HepG2 (cell line): ENCODE data around the gene TEKTIP1. TPM values are rescaled to one million over a fixed set of nuclear protein-coding genes. Genes with fewer than 3 reads are reported as not detected.

Experiments used
- ATRX ChIP-seq: sonication (generic); formaldehyde crosslinking; IDR thresholded peaks from 2 replicates; pipeline ENCODE4 v1.4.0; 2020; ENCODE audit warnings: missing genetic modification reagents, borderline replicate concordance
- FOXK2 ChIP-seq: fragments of 450-650 bp; IDR thresholded peaks from 2 replicates; pipeline ENCODE4 v1.6.1; 2016
- FOXO4 ChIP-seq: sonication (generic); formaldehyde crosslinking; conservative IDR thresholded peaks from 2 replicates; pipeline ENCODE4 v1.8.1; 2023; ENCODE audit warnings: missing genetic modification reagents
- GTF2F1 ChIP-seq: fragments of 150-350 bp; IDR thresholded peaks from 2 replicates; pipeline ENCODE4 v1.6.1; 2014; ENCODE audit warnings: low read length
- HES4 ChIP-seq: sonication (generic); formaldehyde crosslinking; IDR thresholded peaks from 2 replicates; pipeline ENCODE4 v1.9.0; 2021; ENCODE audit warnings: mild to moderate bottlenecking, missing genetic modification reagents, borderline replicate concordance
- HNF1A ChIP-seq, 2 experiments: sonication (generic) in 1 of 2; formaldehyde crosslinking in 1 of 2; IDR thresholded peaks; 2 replicates each; pipeline versions ENCODE4 v1.4.0 to v1.6.1; 2016 to 2020; ENCODE audit warnings: borderline replicate concordance in 1 of 2, low read depth in 1 of 2, mild to moderate bottlenecking in 1 of 2, missing genetic modification reagents in 1 of 2
- IKZF1 ChIP-seq: fragments of 450-650 bp; IDR thresholded peaks from 2 replicates; pipeline ENCODE4 v1.7.1; 2016
- MTA1 ChIP-seq: sonication (generic); formaldehyde crosslinking; IDR thresholded peaks from 2 replicates; pipeline ENCODE4 v1.4.0; 2020; ENCODE audit warnings: missing genetic modification reagents, mild to moderate bottlenecking, borderline replicate concordance
- PATZ1 ChIP-seq: sonication (generic); formaldehyde crosslinking; IDR thresholded peaks from 2 replicates; pipeline ENCODE4 v1.4.0; 2020; ENCODE audit warnings: missing genetic modification reagents
- PREB ChIP-seq: sonication (generic); formaldehyde crosslinking; IDR thresholded peaks from 2 replicates; pipeline ENCODE4 v1.4.0; 2020; ENCODE audit warnings: missing genetic modification reagents
- SETDB1 ChIP-seq: sonication (generic); formaldehyde crosslinking; IDR thresholded peaks from 2 replicates; pipeline ENCODE4 v1.5.1; 2020; ENCODE audit warnings: missing genetic modification reagents, mild to moderate bottlenecking, borderline replicate concordance
- SIN3A ChIP-seq: IDR thresholded peaks from 2 replicates; pipeline ENCODE4 v1.6.1; 2011; ENCODE audit warnings: low read depth, mild to moderate bottlenecking, control low read depth, low read length, borderline replicate concordance
- SSRP1 ChIP-seq: IDR thresholded peaks from 2 replicates; pipeline ENCODE4 v1.6.1; 2016; ENCODE audit warnings: control low read depth
- TAF1 ChIP-seq: sonication (generic); formaldehyde crosslinking; IDR thresholded peaks from 2 replicates; pipeline ENCODE4 v1.4.0; 2020; ENCODE audit warnings: missing genetic modification reagents
- TCF12 ChIP-seq, 2 experiments: fragments of 450-650 bp in 1 of 2; sonication (generic) in 1 of 2; formaldehyde crosslinking in 1 of 2; IDR thresholded peaks; 2 replicates each; pipeline versions ENCODE4 v1.6.1 to v1.8.0; 2017 to 2022; ENCODE audit warnings: antibody characterized with exemption in 1 of 2, mild to moderate bottlenecking in 1 of 2, missing genetic modification reagents in 1 of 2, moderate library complexity in 1 of 2
- ZMAT5 ChIP-seq: sonication (generic); formaldehyde crosslinking; IDR thresholded peaks from 2 replicates; pipeline ENCODE4 v1.5.0; 2020; ENCODE audit warnings: mild to moderate bottlenecking, low read depth, missing genetic modification reagents, borderline replicate concordance
- ZNF331 ChIP-seq: sonication (generic); formaldehyde crosslinking; IDR thresholded peaks from 2 replicates; pipeline ENCODE4 v1.4.0; 2020; ENCODE audit warnings: missing genetic modification reagents
- ZNF558 ChIP-seq: sonication (generic); formaldehyde crosslinking; IDR thresholded peaks from 2 replicates; pipeline ENCODE4 v1.9.0; 2022; ENCODE audit warnings: mild to moderate bottlenecking, missing genetic modification reagents, borderline replicate concordance
- polyA plus RNA-seq, 8 experiments: library from polyadenylated mRNA; depleted of rRNA in 3 of 8; stranded (reverse) in 7 of 8; unstranded in 1 of 8; fragments of >200 nt; fragmentation: Illumina TruSeq in 4 of 8; extraction: Trizol in 4 of 8; gene quantifications; 2 replicates each; pipeline versions ENCODE4 v1.2.1 to v1.2.3, GENCODE V29; 2011 to 2016; ENCODE audit warnings: low read depth in 4 of 8, missing spikeins in 1 of 8, mixed read lengths in 1 of 8; ENCODE audit not compliant: insufficient read depth in 1 of 8
- total RNA-seq, 5 experiments: library from RNA; depleted of rRNA; stranded (reverse); fragments of >200 nt; fragmentation: Illumina TruSeq; extraction: Trizol; gene quantifications; 2 replicates each; pipeline ENCODE4 v1.2.3, GENCODE V29; 2016; ENCODE audit warnings: low read depth in 1 of 5

TEKTIP1 gene
- total and polyA plus RNA-seq, 2 of the 13 experiments (the other 11 are each of a cell fraction or from before 2014, with no cell fraction given) = not detected

- TF ChIP-seq SSRP1 (CRISPR knock-in tag) = no peak
- TF ChIP-seq IKZF1 = no peak
- TF ChIP-seq MTA1 (CRISPR knock-in tag) = no peak
- TF ChIP-seq TAF1 = peak; percentile 79
- TF ChIP-seq FOXK2 = 0 out of 2 replicates have a peak, but pooled peaks have one; percentile 39
- TF ChIP-seq PREB (CRISPR knock-in tag) = no peak
- no peak for TF ChIP-seq ZMAT5 (CRISPR knock-in tag)
- TF ChIP-seq ZNF558 (CRISPR knock-in tag) = 0 out of 2 replicates have a peak, but pooled peaks have one; percentile 29
- no peak for TF ChIP-seq PATZ1 (CRISPR knock-in tag)
- TF ChIP-seq HNF1A (IDR thresholded peaks at IDR 0.05; ENCODE audit: low read depth) = no peak
- peak; percentile 43; the same call in 1 of the 2 replicates for TF ChIP-seq HNF1A (CRISPR knock-in tag; IDR thresholded peaks at IDR 0.05; ENCODE audit: borderline replicate concordance)
- no peak; the same call in 1 of the 2 replicates for TF ChIP-seq HES4 (CRISPR knock-in tag)
- peak; percentile 96 for TF ChIP-seq SIN3A
- TF ChIP-seq TCF12 (IDR thresholded peaks at IDR 0.05) = no peak
- TF ChIP-seq TCF12 (CRISPR knock-in tag; IDR thresholded peaks at IDR 0.05) = no peak
- TF ChIP-seq GTF2F1 = no peak
- no peak for TF ChIP-seq FOXO4 (CRISPR knock-in tag)
- TF ChIP-seq ZNF331 = peak; percentile 41; the same call in 1 of the 2 replicates
- no peak for TF ChIP-seq SETDB1 (CRISPR knock-in tag)
- no peak for TF ChIP-seq ATRX (CRISPR knock-in tag)
Measured at GRCh38 chr19:3505598-3506383, 33.2 kb upstream of the TEKTIP1 start, which contains the start of gene FZR1 (continued).
